Trophoblast cell (in vitro differentiated cells and primary cell): Measurements from ENCODE around the gene SQOR.

Experiments used
- DNase-seq, 2 donors: peaks; one replicate each; pipeline ENCODE4 v3.0.0-alpha.2; 2016
- H2AFZ ChIP-seq: 2 replicates; pipeline ENCODE4 v1.6.1; 2013; ENCODE audit warnings: low read length, moderate library complexity, mild to moderate bottlenecking; ENCODE audit not compliant: insufficient read depth, poor library complexity
- H2AK5ac ChIP-seq: 2 replicates; pipeline ENCODE4 v1.6.1; 2013; ENCODE audit warnings: mild to moderate bottlenecking, low read length
- H2BK120ac ChIP-seq: 2 replicates; pipeline ENCODE4 v1.6.1; 2013; ENCODE audit warnings: low read length, mild to moderate bottlenecking, moderate library complexity; ENCODE audit not compliant: insufficient read depth, poor library complexity
- H2BK12ac ChIP-seq: 2 replicates; pipeline ENCODE4 v1.6.1; 2013; ENCODE audit warnings: mild to moderate bottlenecking, low read length, moderate library complexity
- H2BK5ac ChIP-seq: 2 replicates; pipeline ENCODE4 v1.6.1; 2013; ENCODE audit warnings: low read length, low read depth, moderate library complexity, mild to moderate bottlenecking; ENCODE audit not compliant: poor library complexity
- H3K14ac ChIP-seq: 2 replicates; pipeline ENCODE4 v1.6.1; 2013; ENCODE audit warnings: mild to moderate bottlenecking, low read length
- H3K18ac ChIP-seq: 2 replicates; pipeline ENCODE4 v1.6.1; 2013; ENCODE audit warnings: mild to moderate bottlenecking, low read length
- H3K23ac ChIP-seq: 2 replicates; pipeline ENCODE4 v1.6.1; 2013; ENCODE audit warnings: low read length
- H3K27ac ChIP-seq: 2 replicates; pipeline ENCODE4 v1.5.1; 2013; ENCODE audit warnings: low read depth, mild to moderate bottlenecking, inconsistent platforms, low read length, moderate library complexity
- H3K27me3 ChIP-seq: 2 replicates; pipeline ENCODE4 v1.6.1; 2013; ENCODE audit warnings: inconsistent platforms, mild to moderate bottlenecking, low read length, moderate library complexity; ENCODE audit not compliant: insufficient read depth
- H3K36me3 ChIP-seq, 2 experiments: 1 replicate in 1 of 2; 2 replicates in 1 of 2; pipeline ENCODE4 v1.6.1; 2013; ENCODE audit warnings: low read length in 2 of 2, mild to moderate bottlenecking in 2 of 2, moderate library complexity in 1 of 2; ENCODE audit not compliant: insufficient read depth in 2 of 2, control insufficient read depth in 1 of 2
- H3K4ac ChIP-seq: 2 replicates; pipeline ENCODE4 v1.6.1; 2013; ENCODE audit warnings: low read depth, mild to moderate bottlenecking, low read length, moderate library complexity
- H3K4me1 ChIP-seq, 2 experiments: 1 replicate in 1 of 2; 2 replicates in 1 of 2; pipeline ENCODE4 v1.6.1; 2013; ENCODE audit warnings: low read length in 2 of 2, mild to moderate bottlenecking in 2 of 2, moderate library complexity in 1 of 2; ENCODE audit not compliant: insufficient read depth in 2 of 2, control insufficient read depth in 1 of 2
- H3K4me2 ChIP-seq: 2 replicates; pipeline ENCODE4 v1.6.1; 2013; ENCODE audit warnings: inconsistent platforms, mild to moderate bottlenecking, low read length, moderate library complexity
- H3K4me3 ChIP-seq: 2 replicates; pipeline ENCODE4 v1.5.1; 2013; ENCODE audit warnings: mild to moderate bottlenecking, low read depth, low read length, inconsistent platforms
- H3K79me1 ChIP-seq: one replicate; pipeline ENCODE4 v1.6.1; 2013; ENCODE audit warnings: low read length
- H3K79me2 ChIP-seq: 2 replicates; pipeline ENCODE4 v1.6.1; 2013; ENCODE audit warnings: low read length, mild to moderate bottlenecking; ENCODE audit not compliant: control insufficient read depth, insufficient read depth, poor library complexity
- H3K9ac ChIP-seq: 2 replicates; pipeline ENCODE4 v1.6.1; 2013; ENCODE audit warnings: mild to moderate bottlenecking, low read length
- H3K9me3 ChIP-seq: 2 replicates; pipeline ENCODE4 v1.6.1; 2013; ENCODE audit warnings: low read depth, mild to moderate bottlenecking, control low read depth, inconsistent platforms, low read length; ENCODE audit not compliant: insufficient read depth
- H4K12ac ChIP-seq: 2 replicates; pipeline ENCODE4 v1.6.1; 2013; ENCODE audit warnings: low read depth, mild to moderate bottlenecking, low read length, moderate library complexity
- H4K8ac ChIP-seq: 2 replicates; pipeline ENCODE4 v1.6.1; 2013; ENCODE audit warnings: low read depth, mild to moderate bottlenecking, low read length, moderate library complexity
- H4K91ac ChIP-seq: one replicate; pipeline ENCODE4 v1.6.1; 2013; ENCODE audit warnings: low read depth, mild to moderate bottlenecking, low read length, moderate library complexity
- WGBS: extraction: QIAGEN DNeasy Blood & Tissue Kit; methylation state at CpG from one replicate; pipeline ENCODE4 v1.1.7; 2013; ENCODE audit warnings: missing lambda C conversion rate; ENCODE audit not compliant: insufficient read length, insufficient coverage; ENCODE audit errors: extremely low coverage; 5-methylcytosine and 5-hydroxymethylcytosine counted together

SQOR gene

GRCh38 chr15:45684533-45684932 lies 49.7 kb downstream of the SQOR start:
- H3K23ac ChIP-seq = no peak overlapping the region
- H3K4me1 ChIP-seq = no peaks in the 10 kb centered on the region
- WGBS = no CpG with 5 or more reads among the region's 2 CpGs
- H3K4ac ChIP-seq = no peak overlapping the region
- H3K4me3 ChIP-seq = no peak overlapping the region
- H2AK5ac ChIP-seq = no peak overlapping the region
- H3K79me2 ChIP-seq = no peaks in the 10 kb centered on the region
- H3K79me1 ChIP-seq = no peaks in the 10 kb centered on the region
- no peaks in the 10 kb centered on the region for H3K36me3 ChIP-seq
- H2AFZ ChIP-seq = no peak overlapping the region
- H2BK12ac ChIP-seq = no peak overlapping the region
- H2BK5ac ChIP-seq = no peak overlapping the region
- H3K9me3 ChIP-seq = no peaks in the 10 kb centered on the region
- no peak overlapping the region for H3K18ac ChIP-seq
- no peak overlapping the region for H3K4me2 ChIP-seq
- H3K27me3 ChIP-seq = no peaks in the 10 kb centered on the region
- no peak overlapping the region for H3K27ac ChIP-seq
- H3K14ac ChIP-seq = no peak overlapping the region
- no peak for DNase-seq
- H2BK120ac ChIP-seq = no peak overlapping the region
- no peak overlapping the region for H4K8ac ChIP-seq
- H4K12ac ChIP-seq = no peak overlapping the region
- no peak overlapping the region for H4K91ac ChIP-seq
- H3K9ac ChIP-seq = no peak overlapping the region

- Histone ChIP-seq H3K36me3 (no peaks in the 10 kb centered on the region), H2AFZ (no peak overlapping the region), H2BK12ac (no peak overlapping the region), H2BK5ac (no peak overlapping the region), H3K27me3 (no peaks in the 10 kb centered on the region), H3K4me2 (no peak overlapping the region), H3K23ac (no peak overlapping the region), H4K8ac (no peak overlapping the region), H3K27ac (no peak overlapping the region), H3K18ac (no peak overlapping the region), H3K4me1 (no peaks in the 10 kb centered on the region), H3K9me3 (no peaks in the 10 kb centered on the region), H2AK5ac (no peak overlapping the region), H3K4ac (no peak overlapping the region), H3K79me2 (no peaks in the 10 kb centered on the region), H3K14ac (no peak overlapping the region), H4K91ac (no peak overlapping the region), H3K4me3 (no peak overlapping the region), H2BK120ac (no peak overlapping the region), H4K12ac (no peak overlapping the region), H3K79me1 (no peaks in the 10 kb centered on the region), H3K9ac (no peak overlapping the region)
- DNase-seq = peak; percentile 37 to 66
- no CpG with 5 or more reads among the region's 4 CpGs for WGBS
Observed at GRCh38 chr15:45689616-45690015, 54.8 kb downstream of the SQOR start.

GRCh38 chr15:45690581-45691260 lies 55.9 kb downstream of the SQOR start:
- Histone ChIP-seq H3K36me3 (no peaks in the 10 kb centered on the region), H3K23ac (no peak overlapping the region), H3K27ac (no peak overlapping the region), H3K9ac (no peak overlapping the region), H2AFZ (no peak overlapping the region), H3K4me3 (no peak overlapping the region), H3K79me2 (no peaks in the 10 kb centered on the region), H4K91ac (no peak overlapping the region), H3K14ac (no peak overlapping the region), H3K27me3 (no peaks in the 10 kb centered on the region), H3K4ac (no peak overlapping the region), H2AK5ac (no peak overlapping the region), H2BK120ac (no peak overlapping the region), H3K18ac (no peak overlapping the region), H3K4me2 (no peak overlapping the region), H3K79me1 (no peaks in the 10 kb centered on the region), H4K12ac (no peak overlapping the region), H2BK12ac (no peak overlapping the region), H2BK5ac (no peak overlapping the region), H3K4me1 (no peaks in the 10 kb centered on the region), H3K9me3 (no peaks in the 10 kb centered on the region), H4K8ac (no peak overlapping the region)
- no CpG with 5 or more reads among the region's 6 CpGs for WGBS
- peak; percentile 13 to 23 for DNase-seq

DNA sequence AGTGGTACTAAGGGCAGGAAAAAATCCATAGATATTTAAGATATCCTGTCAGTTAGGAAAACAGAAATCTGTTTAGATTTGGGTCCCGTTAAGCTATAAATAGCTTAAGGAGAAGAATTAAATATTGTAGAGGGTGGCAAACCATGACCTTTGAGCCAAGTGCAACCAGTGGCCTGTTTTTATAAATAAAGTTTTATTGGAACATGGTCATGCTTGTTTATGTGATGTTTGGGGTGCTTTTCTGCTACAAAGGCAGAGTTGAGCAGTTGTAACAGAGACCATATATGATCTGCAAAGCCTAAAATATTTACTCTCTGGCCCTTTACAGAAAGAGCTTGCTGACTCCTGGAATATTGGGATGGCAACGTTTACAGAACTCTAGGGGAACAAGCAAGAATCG lies 66.3 kb downstream of the SQOR start:
- Histone ChIP-seq H3K9me3 (no peaks in the 10 kb centered on the region), H3K9ac (no peak overlapping the region), H4K91ac (no peak overlapping the region), H3K4me2 (no peak overlapping the region), H3K27ac (no peak overlapping the region), H3K36me3 (no peaks in the 10 kb centered on the region), H3K23ac (no peak overlapping the region), H3K79me1 (peaks cover 5% of the 10 kb centered on the region), H4K8ac (no peak overlapping the region), H2AK5ac (no peak overlapping the region), H3K4me1 (peaks cover 0 to 2% of the 10 kb centered on the region in 2 experiments), H3K18ac (no peak overlapping the region), H2BK5ac (no peak overlapping the region), H2AFZ (no peak overlapping the region), H3K14ac (no peak overlapping the region), H2BK120ac (no peak overlapping the region), H2BK12ac (no peak overlapping the region), H3K79me2 (no peaks in the 10 kb centered on the region), H3K4ac (no peak overlapping the region), H4K12ac (no peak overlapping the region), H3K4me3 (no peak overlapping the region), H3K27me3 (no peaks in the 10 kb centered on the region)
- DNase-seq = no peak
- WGBS = no CpG with 5 or more reads among the region's 3 CpGs
